ENCODE results near the gene ALDH1L1. TPM values are rescaled to one million over a fixed set of nuclear protein-coding genes. Genes with fewer than 3 reads are reported as not detected.

ALDH1L1 gene
- total RNA-seq, 4 donors from 2014 or later = 5.9 to 32.2 (median 16.1) TPM

- no peaks in the 10 kb centered on the region for H3K9me3 ChIP-seq
- H3K4me3 ChIP-seq = no peak overlapping the region
- no peak for DNase-seq
- H3K4me1 ChIP-seq = no peaks in the 10 kb centered on the region
- TF ChIP-seq EP300 (IDR thresholded peaks at IDR 0.05; ENCODE audit: low read depth) (no peak), POLR2A (IDR thresholded peaks at IDR 0.05) (no peak), POLR2AphosphoS5 (IDR thresholded peaks at IDR 0.05) (no peak), CTCF (IDR thresholded peaks at IDR 0.05) (no peak)
- H3K27me3 ChIP-seq = no peaks in the 10 kb centered on the region
- H3K36me3 ChIP-seq = no peaks in the 10 kb centered on the region
- no peak overlapping the region for H3K27ac ChIP-seq
- in situ Hi-C loops (cut with MboI; ENCODE audit: low pct_ligation_motif_present in 1 of 4, low pct_unique_long_range_greater_than_20kb in 1 of 4, low sequenced_read_pairs in 3 of 4) (no loop called here), intact Hi-C loops (cut with DNase I; ENCODE audit: low total_unique reads) (no loop called here)
- 63 to 90% methylated on average over 2 to 8 of the region's 8 CpGs for WGBS, 2 donors (ENCODE audit: low coverage in 1 of 2)
Observed at GRCh38 chr3:126063358-126063965, 116.9 kb downstream of the ALDH1L1 start.

GRCh38 chr3:126061301-126062032 is 118.9 kb downstream of the ALDH1L1 start:
- Histone ChIP-seq H3K4me1 (no peaks in the 10 kb centered on the region), H3K9me3 (no peaks in the 10 kb centered on the region), H3K36me3 (no peaks in the 10 kb centered on the region), H3K4me3 (no peak overlapping the region), H3K27ac (no peak overlapping the region), H3K27me3 (no peaks in the 10 kb centered on the region)
- WGBS, 2 donors (ENCODE audit: low coverage in 1 of 2) = 84% methylated on average over 8 of the region's 8 CpGs; no CpG with 5 or more reads in 1 of the 2 donors
- no peak for TF ChIP-seq POLR2AphosphoS5 (IDR thresholded peaks at IDR 0.05)
- no peak for TF ChIP-seq POLR2A (IDR thresholded peaks at IDR 0.05)
- no peak for TF ChIP-seq CTCF (IDR thresholded peaks at IDR 0.05)
- TF ChIP-seq EP300 (IDR thresholded peaks at IDR 0.05; ENCODE audit: low read depth) = no peak
- no peak for DNase-seq
- in situ Hi-C loops (cut with MboI; ENCODE audit: low pct_ligation_motif_present in 1 of 4, low pct_unique_long_range_greater_than_20kb in 1 of 4, low sequenced_read_pairs in 3 of 4) (no loop called here), intact Hi-C loops (cut with DNase I; ENCODE audit: low total_unique reads) (no loop called here)

- no peak for DNase-seq
- TF ChIP-seq EP300 (IDR thresholded peaks at IDR 0.05; ENCODE audit: low read depth) (no peak), POLR2A (IDR thresholded peaks at IDR 0.05) (no peak), POLR2AphosphoS5 (IDR thresholded peaks at IDR 0.05) (no peak), CTCF (IDR thresholded peaks at IDR 0.05) (no peak)
- intact Hi-C loops (cut with DNase I; ENCODE audit: low total_unique reads) = no loop called here
- no peak overlapping the region for H3K4me3 ChIP-seq
- H3K27me3 ChIP-seq = no peaks in the 10 kb centered on the region
- WGBS, 2 donors (ENCODE audit: low coverage in 1 of 2) = 93 to 100% methylated on average over 3 to 7 of the region's 7 CpGs
- no peak overlapping the region for H3K27ac ChIP-seq
- no peaks in the 10 kb centered on the region for H3K9me3 ChIP-seq
- H3K4me1 ChIP-seq = no peaks in the 10 kb centered on the region
- H3K36me3 ChIP-seq = no peaks in the 10 kb centered on the region
- in situ Hi-C loops (cut with MboI; ENCODE audit: low pct_ligation_motif_present in 1 of 4, low pct_unique_long_range_greater_than_20kb in 1 of 4, low sequenced_read_pairs in 3 of 4) = no loop called here
Observed at GRCh38 chr3:126060613-126061145, 119.7 kb downstream of the ALDH1L1 start.

GRCh38 chr3:126058666-126059065 is 121.7 kb downstream of the ALDH1L1 start:
- no peak overlapping the region for H3K27ac ChIP-seq
- 75% methylated on average over 7 of the region's 7 CpGs; no CpG with 5 or more reads in 1 of the 2 donors for WGBS, 2 donors (ENCODE audit: low coverage in 1 of 2)
- no peaks in the 10 kb centered on the region for H3K27me3 ChIP-seq
- H3K4me1 ChIP-seq = no peaks in the 10 kb centered on the region
- H3K36me3 ChIP-seq = no peaks in the 10 kb centered on the region
- in situ Hi-C loops (cut with MboI; ENCODE audit: low pct_ligation_motif_present in 1 of 4, low pct_unique_long_range_greater_than_20kb in 1 of 4, low sequenced_read_pairs in 3 of 4) = no loop called here
- intact Hi-C loops (cut with DNase I; ENCODE audit: low total_unique reads) = no loop called here
- H3K9me3 ChIP-seq = no peaks in the 10 kb centered on the region
- DNase-seq = no peak
- no peak for TF ChIP-seq POLR2A (IDR thresholded peaks at IDR 0.05)
- no peak for TF ChIP-seq EP300 (IDR thresholded peaks at IDR 0.05; ENCODE audit: low read depth)
- no peak for TF ChIP-seq CTCF (IDR thresholded peaks at IDR 0.05)
- no peak for TF ChIP-seq POLR2AphosphoS5 (IDR thresholded peaks at IDR 0.05)
- no peak overlapping the region for H3K4me3 ChIP-seq

Data from transverse colon (tissue), 4 donors.